Measurements from ENCODE around the gene ZFP92.
"Not testable (repeated sequence)": the region's sequence is repeated elsewhere in the genome, so short reads cannot be mapped to it uniquely, and the experiment has no call there.

The ZFP92 gene

GRCh38 chrX:153387345-153387744 lies 23.9 kb upstream of the ZFP92 start:
- DNase-seq, result no peak

GRCh38 chrX:153387987-153388721 lies 23.1 kb upstream of the ZFP92 start:
- DNase-seq, result no peak

- no peak for DNase-seq
Measured at GRCh38 chrX:153388722-153389459, 22.4 kb upstream of the ZFP92 start.

- not testable (repeated sequence) for DNase-seq
Measured at GRCh38 chrX:153389460-153389768, 21.9 kb upstream of the ZFP92 start.

- no peak for DNase-seq
Measured at GRCh38 chrX:153392642-153393321, 18.5 kb upstream of the ZFP92 start.

- DNase-seq, result no peak
Measured at GRCh38 chrX:153394612-153395011, 16.7 kb upstream of the ZFP92 start.

GRCh38 chrX:153395613-153396319 lies 15.5 kb upstream of the ZFP92 start:
- DNase-seq, result no peak

- no peak for DNase-seq
Measured at GRCh38 chrX:153396320-153397195, 14.7 kb upstream of the ZFP92 start.

GRCh38 chrX:153397256-153397960 lies 13.9 kb upstream of the ZFP92 start:
- no peak for DNase-seq

- DNase-seq, result no peak
Measured at GRCh38 chrX:153398275-153398960, 12.9 kb upstream of the ZFP92 start.

GRCh38 chrX:153400146-153401132 lies 10.8 kb upstream of the ZFP92 start:
- DNase-seq, result peak; percentile 9

- DNase-seq, result no peak
Measured at GRCh38 chrX:153401133-153401764, 10.0 kb upstream of the ZFP92 start, which contains the start of gene PNMA6E. Gene PNMA6E (minus strand): TSS chrX:153401350. CDS start chrX:153398849, 2,501 bp downstream.

GRCh38 chrX:153404333-153404732 lies 6.9 kb upstream of the ZFP92 start:
- not testable (repeated sequence) for DNase-seq

GRCh38 chrX:153405426-153405825 lies 5.8 kb upstream of the ZFP92 start:
- DNase-seq, result no peak

- DNase-seq, result no peak
Measured at GRCh38 chrX:153406011-153406410, 5.3 kb upstream of the ZFP92 start.

GRCh38 chrX:153406903-153407302 lies 4.4 kb upstream of the ZFP92 start:
- DNase-seq, result no peak

GRCh38 chrX:153407736-153408135 lies 3.5 kb upstream of the ZFP92 start:
- no peak for DNase-seq

GRCh38 chrX:153408221-153408721 lies 3.0 kb upstream of the ZFP92 start:
- no peak for DNase-seq
